PC-3 (cell line): ENCODE measurements around the gene RNF215.

Experiments
- CTCF ChIP-seq: fragments of 300-600 bp; sonication (generic); conservative IDR thresholded peaks from 2 replicates; pipeline ENCODE4 v1.5.1; 2017; ENCODE audit warnings: antibody characterized with exemption, low read depth, mild to moderate bottlenecking, low read length
- EZH2 ChIP-seq: fragments of 300-600 bp; sonication (generic); IDR thresholded peaks from one replicate; pipeline ENCODE4 v1.6.1; 2017; ENCODE audit warnings: antibody characterized with exemption, mild to moderate bottlenecking, low read length; ENCODE audit not compliant: unreplicated experiment
- EZH2phosphoT487 ChIP-seq: fragments of 300-600 bp; sonication (generic); IDR thresholded peaks from 2 replicates; pipeline ENCODE4 v1.6.1; 2018; ENCODE audit warnings: mild to moderate bottlenecking, antibody characterized with exemption, low read length, borderline replicate concordance

- TF ChIP-seq CTCF (no peak), EZH2phosphoT487 (no peak), EZH2 (no peak)
These were observed 17.1 kb upstream of the RNF215 start for GRCh38 chr22:30404307-30404706.
